ENCODE results near the gene VAMP3.

Gene VAMP3

DNA sequence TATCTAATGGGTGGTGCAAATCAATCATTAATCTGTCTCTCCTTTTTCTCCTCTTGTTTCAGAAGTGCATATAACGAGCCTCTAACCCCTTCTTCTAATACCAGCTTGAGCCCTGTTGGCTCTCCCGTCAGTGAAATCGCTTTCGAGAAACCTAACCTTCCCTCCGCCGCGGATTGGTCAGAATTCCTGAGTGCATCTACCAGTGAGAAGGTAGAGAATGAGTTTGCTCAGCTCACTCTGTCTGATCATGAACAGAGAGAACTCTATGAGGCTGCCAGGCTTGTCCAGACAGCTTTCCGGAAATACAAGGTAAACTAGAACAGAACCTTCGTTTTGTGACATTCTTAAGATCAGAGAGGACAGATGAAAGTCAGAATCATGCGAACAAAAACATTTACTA lies 25.3 kb upstream of the VAMP3 start:
- H3K36me3 Mint-ChIP-seq (ENCODE audit: low read depth): peaks cover 4% of the 10 kb centered on the region
- no peak overlapping the region for H3K4me3 Mint-ChIP-seq
- no peaks in the 10 kb centered on the region for H3K27me3 Mint-ChIP-seq (ENCODE audit: low read depth, poor library complexity)
- H3K27ac Mint-ChIP-seq: no peak overlapping the region
- H3K4me1 Mint-ChIP-seq: no peaks in the 10 kb centered on the region
- TF ChIP-seq, protein P1, sequence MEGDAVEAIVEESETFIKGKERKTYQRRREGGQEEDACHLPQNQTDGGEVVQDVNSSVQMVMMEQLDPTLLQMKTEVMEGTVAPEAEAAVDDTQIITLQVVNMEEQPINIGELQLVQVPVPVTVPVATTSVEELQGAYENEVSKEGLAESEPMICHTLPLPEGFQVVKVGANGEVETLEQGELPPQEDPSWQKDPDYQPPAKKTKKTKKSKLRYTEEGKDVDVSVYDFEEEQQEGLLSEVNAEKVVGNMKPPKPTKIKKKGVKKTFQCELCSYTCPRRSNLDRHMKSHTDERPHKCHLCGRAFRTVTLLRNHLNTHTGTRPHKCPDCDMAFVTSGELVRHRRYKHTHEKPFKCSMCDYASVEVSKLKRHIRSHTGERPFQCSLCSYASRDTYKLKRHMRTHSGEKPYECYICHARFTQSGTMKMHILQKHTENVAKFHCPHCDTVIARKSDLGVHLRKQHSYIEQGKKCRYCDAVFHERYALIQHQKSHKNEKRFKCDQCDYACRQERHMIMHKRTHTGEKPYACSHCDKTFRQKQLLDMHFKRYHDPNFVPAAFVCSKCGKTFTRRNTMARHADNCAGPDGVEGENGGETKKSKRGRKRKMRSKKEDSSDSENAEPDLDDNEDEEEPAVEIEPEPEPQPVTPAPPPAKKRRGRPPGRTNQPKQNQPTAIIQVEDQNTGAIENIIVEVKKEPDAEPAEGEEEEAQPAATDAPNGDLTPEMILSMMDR (IDR thresholded peaks at IDR 0.05): no peak
- no peak for DNase-seq
- H3K9me3 Mint-ChIP-seq: no peaks in the 10 kb centered on the region

- no peak for DNase-seq
- H3K4me1 Mint-ChIP-seq: peaks cover 11% of the 10 kb centered on the region
- TF ChIP-seq, protein P1 (IDR thresholded peaks at IDR 0.05): no peak
- no peaks in the 10 kb centered on the region for H3K9me3 Mint-ChIP-seq
- H3K27ac Mint-ChIP-seq: no peak overlapping the region
- H3K4me3 Mint-ChIP-seq: no peak overlapping the region
- no peaks in the 10 kb centered on the region for H3K27me3 Mint-ChIP-seq (ENCODE audit: low read depth, poor library complexity)
- H3K36me3 Mint-ChIP-seq (ENCODE audit: low read depth): peaks cover 4% of the 10 kb centered on the region
These were observed 23.5 kb upstream of the VAMP3 start for GRCh38 chr1:7747605-7748004.

DNA sequence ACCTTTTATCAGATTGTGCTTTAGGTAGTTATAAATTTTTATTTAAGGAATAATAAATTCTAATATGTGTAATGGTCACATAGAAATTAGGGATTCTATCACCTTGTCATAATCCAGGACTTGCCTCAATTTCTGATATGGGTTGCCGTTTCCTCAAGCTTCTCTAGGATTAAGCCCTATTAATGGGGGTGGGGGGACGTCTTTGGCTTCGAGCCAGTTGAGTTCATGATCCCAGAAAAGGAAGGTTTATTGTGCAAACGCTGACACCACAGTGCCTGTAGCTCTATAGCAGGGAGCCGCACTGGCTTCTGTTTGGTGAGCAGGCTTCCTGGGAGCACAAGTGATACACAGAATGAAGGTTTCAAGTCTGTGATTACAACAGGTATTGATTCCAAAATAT lies 22.0 kb upstream of the VAMP3 start:
- DNase-seq: no peak
- Mint-ChIP-seq H3K4me1 (peaks cover 25% of the 10 kb centered on the region), H3K27me3 (ENCODE audit: low read depth, poor library complexity) (no peaks in the 10 kb centered on the region), H3K4me3 (no peak overlapping the region), H3K27ac (no peak overlapping the region), H3K9me3 (no peaks in the 10 kb centered on the region), H3K36me3 (ENCODE audit: low read depth) (peaks cover 4% of the 10 kb centered on the region)
- TF ChIP-seq, protein P1 (IDR thresholded peaks at IDR 0.05): no peak

DNA sequence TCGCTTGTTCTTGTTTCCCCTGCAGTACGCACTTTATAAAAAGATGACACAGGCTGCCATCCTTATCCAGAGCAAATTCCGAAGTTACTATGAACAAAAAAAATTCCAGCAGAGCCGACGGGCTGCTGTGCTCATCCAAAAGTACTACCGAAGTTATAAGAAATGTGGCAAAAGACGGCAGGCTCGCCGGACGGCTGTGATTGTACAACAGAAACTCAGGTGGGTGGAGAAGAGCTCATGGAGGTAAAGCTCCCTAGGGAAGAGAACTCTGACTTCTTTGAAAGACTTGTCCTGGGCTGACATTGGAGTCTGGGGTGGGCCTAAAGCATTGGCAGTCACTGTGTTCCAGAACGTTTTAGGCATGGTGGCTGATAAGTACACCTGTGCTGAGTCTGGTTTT lies 19.9 kb upstream of the VAMP3 start:
- H3K9me3 Mint-ChIP-seq: no peaks in the 10 kb centered on the region
- TF ChIP-seq, protein P1 (IDR thresholded peaks at IDR 0.05): no peak
- H3K4me3 Mint-ChIP-seq: no peak overlapping the region
- peaks cover 2% of the 10 kb centered on the region for H3K27me3 Mint-ChIP-seq (ENCODE audit: low read depth, poor library complexity)
- no peak overlapping the region for H3K27ac Mint-ChIP-seq
- no peak for DNase-seq
- no peaks in the 10 kb centered on the region for H3K36me3 Mint-ChIP-seq (ENCODE audit: low read depth)
- peaks cover 35% of the 10 kb centered on the region for H3K4me1 Mint-ChIP-seq

DNA sequence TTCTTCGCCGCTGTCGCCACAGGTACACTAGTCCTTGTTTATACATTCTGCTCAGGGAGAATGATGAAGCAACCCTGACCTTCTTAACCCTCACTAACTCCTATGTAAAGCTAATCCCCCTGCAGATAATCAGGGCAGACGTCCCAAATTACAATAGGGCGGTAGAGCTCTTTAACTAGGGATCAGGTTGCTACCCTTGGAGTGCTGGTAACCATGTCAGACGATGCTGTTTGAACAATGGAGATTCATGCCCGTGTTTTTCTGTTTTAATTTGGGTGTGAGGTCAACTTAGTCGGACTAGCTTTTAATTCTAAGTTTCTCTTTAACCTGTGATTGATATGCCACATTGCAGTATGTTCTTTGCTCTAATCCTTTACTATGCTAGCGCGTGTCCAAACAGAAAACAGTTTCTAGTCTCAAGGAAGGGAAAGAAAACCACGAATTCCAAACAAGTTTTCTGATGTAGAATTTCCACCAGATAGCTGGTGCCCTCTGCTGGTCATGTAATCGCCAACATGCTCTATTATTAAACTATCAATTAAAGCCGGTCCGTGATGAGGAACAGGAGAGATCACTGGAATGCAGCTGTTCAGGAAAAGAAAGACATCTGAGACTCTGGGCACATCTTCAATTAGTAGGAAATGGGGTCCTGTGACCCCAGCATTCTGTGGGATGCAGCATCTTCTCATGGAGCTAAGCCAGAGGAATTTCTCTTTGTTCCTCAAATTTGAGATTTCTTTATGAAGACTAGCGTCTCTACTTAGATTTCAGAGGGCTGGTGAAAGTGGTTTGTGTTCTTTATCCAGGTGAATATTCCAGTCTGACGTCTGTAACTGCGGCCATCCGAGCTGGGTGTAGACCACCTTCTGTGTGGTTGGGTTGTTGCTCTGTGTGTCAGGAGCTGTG lies 18.3 kb upstream of the VAMP3 start:
- TF ChIP-seq, protein P1 (IDR thresholded peaks at IDR 0.05): peak; percentile 83
- Mint-ChIP-seq H3K27me3 (ENCODE audit: low read depth, poor library complexity) (peaks cover 2% of the 10 kb centered on the region), H3K27ac (peak overlapping the region; percentile 7), H3K9me3 (no peaks in the 10 kb centered on the region), H3K4me3 (peak overlapping the region; percentile 72), H3K36me3 (ENCODE audit: low read depth) (no peaks in the 10 kb centered on the region), H3K4me1 (peaks cover 36% of the 10 kb centered on the region)
- peak; percentile 63 for DNase-seq

- no peak for DNase-seq
- peaks cover 36% of the 10 kb centered on the region for H3K4me1 Mint-ChIP-seq
- no peak overlapping the region for H3K4me3 Mint-ChIP-seq
- TF ChIP-seq, protein P1 (IDR thresholded peaks at IDR 0.05): no peak
- no peaks in the 10 kb centered on the region for H3K9me3 Mint-ChIP-seq
- H3K36me3 Mint-ChIP-seq (ENCODE audit: low read depth): no peaks in the 10 kb centered on the region
- peaks cover 2% of the 10 kb centered on the region for H3K27me3 Mint-ChIP-seq (ENCODE audit: low read depth, poor library complexity)
- no peak overlapping the region for H3K27ac Mint-ChIP-seq
These were observed 17.5 kb upstream of the VAMP3 start for GRCh38 chr1:7753641-7754040.

Measured in nephron progenitor cell (in vitro differentiated cells).